Thyroid gland (tissue), 4 donors: ENCODE results near the gene RPRD1A.

ENCODE experiments used
- CTCF ChIP-seq, 6 experiments: fragments of 200-600 bp in 3 of 6; fragments of 450-650 bp in 3 of 6; sonication (generic) in 3 of 6; IDR thresholded peaks; one replicate each; pipeline ENCODE4 v1.5.1; 2016 to 2019; ENCODE audit warnings: antibody characterized with exemption in 6 of 6, mild to moderate bottlenecking in 2 of 6, inconsistent platforms in 1 of 6, moderate library complexity in 1 of 6
- POLR2A ChIP-seq, 2 donors: fragments of 450-650 bp; IDR thresholded peaks; one replicate each; pipeline ENCODE4 v1.6.1; 2017; ENCODE audit warnings: antibody characterized with exemption in 2 of 2, mild to moderate bottlenecking in 2 of 2, moderate library complexity in 1 of 2

DNA sequence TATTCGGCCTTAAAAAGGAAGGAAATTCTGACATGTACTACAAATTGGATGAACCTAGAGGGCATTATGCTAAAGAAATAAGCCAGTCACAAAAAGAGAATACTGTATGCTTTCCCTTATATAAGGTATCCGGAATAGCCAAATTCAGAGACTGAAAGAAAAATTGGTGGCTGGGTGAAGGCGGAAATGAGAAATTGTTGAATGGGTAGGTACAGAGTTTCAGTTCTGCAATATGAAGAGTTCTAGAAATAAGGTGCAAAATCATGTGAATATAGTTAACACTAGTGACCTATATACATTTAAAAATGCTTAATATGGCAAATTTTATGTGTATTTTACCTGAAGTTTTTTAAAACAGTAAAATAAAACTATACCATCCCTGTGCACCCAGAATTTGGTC, 51.7 kb downstream of the RPRD1A start:
- TF ChIP-seq CTCF (IDR thresholded peaks at IDR 0.05) (no peak), POLR2A (IDR thresholded peaks at IDR 0.05) (no peak)
